ENCODE measurements around the gene LPIN3. TPM values are rescaled to one million over a fixed set of nuclear protein-coding genes. Genes with fewer than 3 reads are reported as not detected.

LPIN3 gene
- total RNA-seq, 1 donor from 2014 or later: 0.52 TPM

Other genes with a start within 250 kb of the LPIN3 start
- 66.3 TPM for gene PLCG1, start 203.3 kb upstream of the LPIN3 start, total RNA-seq
- 4.7 TPM for gene ZHX3, start 23.1 kb upstream of the LPIN3 start, total RNA-seq
- gene EMILIN3, start 26.0 kb downstream of the LPIN3 start, total RNA-seq: 23.5 TPM